ENCODE results near the gene MRPL47. TPM values are rescaled to one million over a fixed set of nuclear protein-coding genes. Genes with fewer than 3 reads are reported as not detected.

MRPL47 gene
- 75.5 and 77.3 TPM in 2 replicates for total RNA-seq (2021)
- long read RNA-seq, transcript MRPL47-203 (7 exons, 1,370 nt) = major isoform, 152 of 169 reads
- long read RNA-seq, partial matches to known transcripts = 3 of 169 reads
- long read RNA-seq, other reads (novel, unspliced or antisense) = 9 of 169 reads

GRCh38 chr3:179604321-179605078 is at the start of gene MRPL47, which contains the start of gene NDUFB5:
Gene MRPL47 (minus strand): TSS chr3:179604638. CDS start chr3:179604624, 14 bp downstream.
Gene NDUFB5 (plus strand): TSS chr3:179604794. CDS start chr3:179604816, 22 bp downstream.
- Histone ChIP-seq H2AFZ (ENCODE audit: low read length) (peak within 1 kb of the TSS; percentile 52), H3K18ac (ENCODE audit: insufficient read length, low read depth, low read length) (peak within 1 kb of the TSS; percentile 95), H3K4me1 (ENCODE audit: insufficient read depth, low read length) (no peaks in the 10 kb centered on the region), H3K14ac (ENCODE audit: insufficient read depth, low read length) (peak within 1 kb of the TSS; percentile 94), H2BK12ac (ENCODE audit: insufficient read length, low read depth, low read length) (peak within 1 kb of the TSS; percentile 69), H3K56ac (ENCODE audit: insufficient read length, low read depth, low read length) (no peak within 1 kb of the TSS), H3K27me3 (ENCODE audit: insufficient read depth, low read length) (no peaks in the 10 kb centered on the region), H3K4ac (ENCODE audit: low read depth, low read length) (no peak within 1 kb of the TSS; the same call in 1 of the 2 replicates), H4K8ac (replicated peaks; ENCODE audit: insufficient read length, low read depth, low read length) (no peak within 1 kb of the TSS), H3K4me2 (ENCODE audit: insufficient read depth, insufficient read length, low read length) (peak within 1 kb of the TSS; percentile 96), H2BK5ac (ENCODE audit: insufficient read length, low read length) (peak within 1 kb of the TSS; percentile 93), H3K9me3 (ENCODE audit: control insufficient read depth, low read depth, low read length) (no peaks in the 10 kb centered on the region), H3K27ac (ENCODE audit: insufficient read length, low read depth, low read length) (peak within 1 kb of the TSS; percentile 66), H4K91ac (ENCODE audit: insufficient read length, low read depth, low read length) (no peak within 1 kb of the TSS), H3K23me2 (ENCODE audit: insufficient read length, low read depth, low read length, poor library complexity, severe bottlenecking) (peaks cover 6% of the 10 kb centered on the region), H2BK20ac (ENCODE audit: low read depth, low read length, poor library complexity, severe bottlenecking) (no peak within 1 kb of the TSS), H2BK120ac (ENCODE audit: low read depth, low read length, poor library complexity, severe bottlenecking) (no peak within 1 kb of the TSS), H3K79me2 (ENCODE audit: insufficient read depth, low read length) (peaks cover 6% of the 10 kb centered on the region; the same call in 1 of the 2 replicates), H4K20me1 (ENCODE audit: control insufficient read depth, insufficient read depth, insufficient read length) (no peaks in the 10 kb centered on the region), H3K23ac (ENCODE audit: insufficient read length, low read depth, low read length) (no peak within 1 kb of the TSS), H4K5ac (ENCODE audit: insufficient read length, low read depth, low read length) (peak within 1 kb of the TSS; percentile 93), H3K9ac (ENCODE audit: extremely low read depth, insufficient read length, low read length) (peak within 1 kb of the TSS; percentile 96), H3K79me1 (ENCODE audit: insufficient read depth, low read depth, low read length, poor library complexity, severe bottlenecking) (peaks cover 7% of the 10 kb centered on the region), H3T11ph (ENCODE audit: low read length) (no peak within 1 kb of the TSS), H2BK15ac (ENCODE audit: low read depth, low read length) (no peak within 1 kb of the TSS), H2AK5ac (ENCODE audit: insufficient read length, low read length) (no peak within 1 kb of the TSS)
- H3K36me3 Mint-ChIP-seq (ENCODE audit: insufficient read depth in 1 of 3, low read depth in 3 of 3) = peaks cover 8 to 30% (median 28%) of the 10 kb centered on the region in 3 experiments; a peak in 6 of 7 replicates
- H3K9me3 Mint-ChIP-seq = no peaks in the 10 kb centered on the region
- H3K4me3 Mint-ChIP-seq = peak within 1 kb of the TSS; percentile 100
- peak within 1 kb of the TSS; percentile 100 for H3K27ac Mint-ChIP-seq
- no peaks in the 10 kb centered on the region for H3K27me3 Mint-ChIP-seq (ENCODE audit: low read depth)
- no peak for TF ChIP-seq CTCF (conservative IDR thresholded peaks at IDR 0.05)
- DNase-seq = peak; percentile 94
- WGBS (ENCODE audit: extremely low coverage, insufficient read length, low lambda C conversion rate) = no CpG with 5 or more reads among the region's 45 CpGs
- H3K4me1 Mint-ChIP-seq = peaks cover 2 to 9% of the 10 kb centered on the region in 2 experiments; a peak in 3 of 4 replicates
